ENCODE measurements around the gene FOSB.

DNA sequence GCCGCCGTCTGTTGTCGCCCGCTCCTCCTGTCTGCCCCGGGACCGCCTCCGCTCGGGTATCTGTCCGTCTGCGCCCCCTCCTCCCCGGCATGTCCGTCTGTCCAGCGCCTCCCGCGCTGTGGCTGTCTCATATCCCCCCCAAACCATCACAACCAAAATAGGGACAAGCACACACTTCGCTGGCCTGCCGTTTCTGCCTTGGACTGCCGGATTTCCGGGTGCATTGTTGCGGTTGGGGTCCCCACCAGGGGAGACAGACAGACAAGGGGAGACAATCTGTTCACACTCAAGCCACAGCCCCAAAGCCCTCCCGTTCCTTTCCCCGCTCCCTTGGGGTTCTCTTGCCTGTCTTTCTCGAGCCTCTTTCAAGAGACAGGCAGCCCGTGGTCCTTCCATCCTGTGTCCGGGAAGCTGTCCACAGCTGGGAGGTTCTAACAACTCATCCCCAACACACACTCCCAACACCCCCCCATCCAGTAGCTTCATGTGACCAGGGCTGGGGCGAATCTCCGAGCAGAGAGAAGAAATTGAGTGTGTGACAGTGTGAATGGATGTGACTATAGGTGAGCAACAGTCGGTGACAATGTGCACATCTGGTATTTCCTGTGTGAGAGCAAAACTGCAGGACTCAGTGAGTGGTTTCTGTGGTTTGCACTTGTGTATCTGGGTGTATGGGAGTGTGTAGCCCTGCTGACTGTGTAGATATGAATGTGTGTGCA lies 16.5 kb upstream of the FOSB start:
- TF ChIP-seq, protein P1, sequence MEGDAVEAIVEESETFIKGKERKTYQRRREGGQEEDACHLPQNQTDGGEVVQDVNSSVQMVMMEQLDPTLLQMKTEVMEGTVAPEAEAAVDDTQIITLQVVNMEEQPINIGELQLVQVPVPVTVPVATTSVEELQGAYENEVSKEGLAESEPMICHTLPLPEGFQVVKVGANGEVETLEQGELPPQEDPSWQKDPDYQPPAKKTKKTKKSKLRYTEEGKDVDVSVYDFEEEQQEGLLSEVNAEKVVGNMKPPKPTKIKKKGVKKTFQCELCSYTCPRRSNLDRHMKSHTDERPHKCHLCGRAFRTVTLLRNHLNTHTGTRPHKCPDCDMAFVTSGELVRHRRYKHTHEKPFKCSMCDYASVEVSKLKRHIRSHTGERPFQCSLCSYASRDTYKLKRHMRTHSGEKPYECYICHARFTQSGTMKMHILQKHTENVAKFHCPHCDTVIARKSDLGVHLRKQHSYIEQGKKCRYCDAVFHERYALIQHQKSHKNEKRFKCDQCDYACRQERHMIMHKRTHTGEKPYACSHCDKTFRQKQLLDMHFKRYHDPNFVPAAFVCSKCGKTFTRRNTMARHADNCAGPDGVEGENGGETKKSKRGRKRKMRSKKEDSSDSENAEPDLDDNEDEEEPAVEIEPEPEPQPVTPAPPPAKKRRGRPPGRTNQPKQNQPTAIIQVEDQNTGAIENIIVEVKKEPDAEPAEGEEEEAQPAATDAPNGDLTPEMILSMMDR (IDR thresholded peaks at IDR 0.05) = no peak
- no peak for TF ChIP-seq POLR2A (IDR thresholded peaks at IDR 0.05)

Data from Peyer's patch (tissue), 4 donors.